ENCODE data around the gene DNAAF5.

DNA sequence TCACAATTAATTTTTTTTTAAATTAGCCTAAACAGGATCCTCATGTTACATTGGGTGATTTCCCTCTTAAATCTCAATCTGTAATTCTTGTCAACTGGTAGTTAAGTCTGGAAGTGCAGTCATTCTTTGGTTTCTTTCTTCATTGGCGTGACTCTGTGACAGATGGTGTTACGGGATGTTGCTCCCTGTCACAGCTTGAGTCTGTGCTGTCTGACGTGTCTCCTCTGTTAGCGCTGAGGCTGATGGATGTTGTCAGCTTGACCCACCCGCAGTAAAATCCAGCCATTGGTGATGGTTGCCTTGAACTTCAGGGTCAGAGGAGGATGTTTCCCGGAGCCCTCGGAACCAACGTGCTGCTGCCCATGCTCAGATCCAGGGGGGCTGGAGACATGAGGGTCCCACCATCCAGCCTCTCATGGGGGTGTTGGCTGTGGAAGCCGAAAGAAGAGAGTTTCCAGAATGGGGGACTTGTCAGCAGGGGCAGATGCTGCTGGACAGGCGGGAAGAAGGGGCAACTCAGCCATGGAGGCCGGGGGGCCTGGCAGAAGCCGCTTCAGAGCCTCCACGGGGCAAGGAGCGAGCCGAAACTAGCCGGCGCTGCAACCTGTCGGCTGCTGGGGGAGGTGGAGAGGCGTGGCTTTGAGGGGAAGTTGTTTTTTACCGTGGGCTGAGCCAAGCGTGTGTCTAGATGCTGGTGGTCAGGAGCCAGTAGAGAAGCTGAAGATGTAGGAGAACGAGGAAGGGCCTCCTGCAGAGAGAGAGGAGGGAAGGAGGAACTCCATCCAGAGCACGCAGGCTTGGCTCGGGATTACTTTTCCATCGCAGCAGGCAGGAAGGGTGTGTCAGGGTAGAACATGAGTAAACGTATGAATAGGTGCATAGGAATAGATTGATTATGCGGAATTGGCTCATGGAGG is 109.2 kb downstream of the DNAAF5 start:
- TF ChIP-seq EP300 (IDR thresholded peaks at IDR 0.05) (no peak), POLR2A (IDR thresholded peaks at IDR 0.05) (no peak), POLR2AphosphoS5 (IDR thresholded peaks at IDR 0.05) (no peak)
- TF ChIP-seq, protein P1, sequence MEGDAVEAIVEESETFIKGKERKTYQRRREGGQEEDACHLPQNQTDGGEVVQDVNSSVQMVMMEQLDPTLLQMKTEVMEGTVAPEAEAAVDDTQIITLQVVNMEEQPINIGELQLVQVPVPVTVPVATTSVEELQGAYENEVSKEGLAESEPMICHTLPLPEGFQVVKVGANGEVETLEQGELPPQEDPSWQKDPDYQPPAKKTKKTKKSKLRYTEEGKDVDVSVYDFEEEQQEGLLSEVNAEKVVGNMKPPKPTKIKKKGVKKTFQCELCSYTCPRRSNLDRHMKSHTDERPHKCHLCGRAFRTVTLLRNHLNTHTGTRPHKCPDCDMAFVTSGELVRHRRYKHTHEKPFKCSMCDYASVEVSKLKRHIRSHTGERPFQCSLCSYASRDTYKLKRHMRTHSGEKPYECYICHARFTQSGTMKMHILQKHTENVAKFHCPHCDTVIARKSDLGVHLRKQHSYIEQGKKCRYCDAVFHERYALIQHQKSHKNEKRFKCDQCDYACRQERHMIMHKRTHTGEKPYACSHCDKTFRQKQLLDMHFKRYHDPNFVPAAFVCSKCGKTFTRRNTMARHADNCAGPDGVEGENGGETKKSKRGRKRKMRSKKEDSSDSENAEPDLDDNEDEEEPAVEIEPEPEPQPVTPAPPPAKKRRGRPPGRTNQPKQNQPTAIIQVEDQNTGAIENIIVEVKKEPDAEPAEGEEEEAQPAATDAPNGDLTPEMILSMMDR (IDR thresholded peaks at IDR 0.05), result no peak

Data from suprapubic skin (tissue), 4 donors.